Kidney epithelial cell (primary cell): Measurements from ENCODE around the gene KEL. TPM values are rescaled to one million over a fixed set of nuclear protein-coding genes. Genes with fewer than 3 reads are reported as not detected.

ENCODE experiments used
- DNase-seq: peaks from one replicate; pipeline ENCODE4 v3.0.0-alpha.2; 2010; ENCODE audit warnings: low read depth
- H3K27me3 ChIP-seq: 2 replicates; pipeline ENCODE4 v1.6.0; 2011; ENCODE audit warnings: low read length; ENCODE audit not compliant: control insufficient read depth, insufficient read depth
- H3K36me3 ChIP-seq: 2 replicates; pipeline ENCODE4 v1.5.1; 2011; ENCODE audit warnings: low read length; ENCODE audit not compliant: control insufficient read depth, insufficient read depth
- H3K4me3 ChIP-seq: 2 replicates; pipeline ENCODE4 v1.5.1; 2011; ENCODE audit warnings: low read depth, mild to moderate bottlenecking, control low read depth, low read length
- total RNA-seq: library from RNA; depleted of rRNA; stranded (reverse); fragments of >200 nt; gene quantifications from 2 replicates; pipeline ENCODE4 v1.2.3, GENCODE V29; 2015
- TF ChIP-seq, protein P1 (sequence below): IDR thresholded peaks from 2 replicates; pipeline ENCODE4 v1.5.1; 2011; ENCODE audit warnings: mild to moderate bottlenecking, moderate library complexity, low read length, control low read depth, inconsistent platforms; ENCODE audit not compliant: insufficient read depth, poor library complexity, severe bottlenecking

KEL gene
- total RNA-seq, 1 donor from 2014 or later: not detected

DNA sequence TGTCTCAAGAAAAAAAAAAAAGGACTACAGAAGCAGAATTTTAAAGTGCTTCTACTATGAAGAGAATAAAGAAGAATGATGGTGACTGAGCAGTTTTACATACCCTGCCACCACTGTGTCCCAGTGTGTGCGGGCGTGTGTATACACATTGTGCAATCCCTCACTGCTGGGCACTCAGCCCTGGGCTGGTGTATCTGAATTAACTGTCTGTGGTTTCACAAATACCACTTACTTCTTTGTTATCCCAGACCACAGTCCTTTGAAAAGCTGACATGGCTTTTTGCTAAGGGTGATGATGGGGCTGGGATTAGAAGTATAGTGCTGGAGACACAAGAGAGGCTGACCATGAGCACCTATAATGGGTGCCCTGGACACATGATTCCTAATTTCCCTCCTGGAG, 55.5 kb downstream of the KEL start:
- Histone ChIP-seq H3K27me3 (no peaks in the 10 kb centered on the region), H3K4me3 (no peak overlapping the region), H3K36me3 (no peaks in the 10 kb centered on the region)
- no peak for DNase-seq
- TF ChIP-seq, protein P1, sequence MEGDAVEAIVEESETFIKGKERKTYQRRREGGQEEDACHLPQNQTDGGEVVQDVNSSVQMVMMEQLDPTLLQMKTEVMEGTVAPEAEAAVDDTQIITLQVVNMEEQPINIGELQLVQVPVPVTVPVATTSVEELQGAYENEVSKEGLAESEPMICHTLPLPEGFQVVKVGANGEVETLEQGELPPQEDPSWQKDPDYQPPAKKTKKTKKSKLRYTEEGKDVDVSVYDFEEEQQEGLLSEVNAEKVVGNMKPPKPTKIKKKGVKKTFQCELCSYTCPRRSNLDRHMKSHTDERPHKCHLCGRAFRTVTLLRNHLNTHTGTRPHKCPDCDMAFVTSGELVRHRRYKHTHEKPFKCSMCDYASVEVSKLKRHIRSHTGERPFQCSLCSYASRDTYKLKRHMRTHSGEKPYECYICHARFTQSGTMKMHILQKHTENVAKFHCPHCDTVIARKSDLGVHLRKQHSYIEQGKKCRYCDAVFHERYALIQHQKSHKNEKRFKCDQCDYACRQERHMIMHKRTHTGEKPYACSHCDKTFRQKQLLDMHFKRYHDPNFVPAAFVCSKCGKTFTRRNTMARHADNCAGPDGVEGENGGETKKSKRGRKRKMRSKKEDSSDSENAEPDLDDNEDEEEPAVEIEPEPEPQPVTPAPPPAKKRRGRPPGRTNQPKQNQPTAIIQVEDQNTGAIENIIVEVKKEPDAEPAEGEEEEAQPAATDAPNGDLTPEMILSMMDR: no peak

DNA sequence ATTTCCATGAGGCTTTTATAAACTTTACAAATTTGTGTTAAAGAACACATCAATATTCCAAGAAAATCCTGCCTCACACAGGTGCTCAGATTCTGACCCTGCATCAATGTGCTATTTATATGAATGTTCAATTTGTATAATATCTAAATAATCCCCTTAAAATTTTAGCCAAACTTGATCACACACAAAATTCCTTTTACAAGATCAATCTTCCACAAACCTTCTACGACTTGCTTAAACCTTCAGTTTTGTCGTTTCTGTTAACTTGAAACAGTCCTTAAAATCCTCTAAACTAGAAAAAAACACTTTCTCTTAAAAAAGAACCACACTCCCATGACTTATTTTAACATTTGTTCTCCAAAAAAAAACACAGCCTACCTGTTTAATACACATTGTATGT, 56.4 kb downstream of the KEL start:
- no peak overlapping the region for H3K4me3 ChIP-seq
- no peaks in the 10 kb centered on the region for H3K36me3 ChIP-seq
- H3K27me3 ChIP-seq: no peaks in the 10 kb centered on the region
- TF ChIP-seq, protein P1: no peak
- DNase-seq: no peak

DNA sequence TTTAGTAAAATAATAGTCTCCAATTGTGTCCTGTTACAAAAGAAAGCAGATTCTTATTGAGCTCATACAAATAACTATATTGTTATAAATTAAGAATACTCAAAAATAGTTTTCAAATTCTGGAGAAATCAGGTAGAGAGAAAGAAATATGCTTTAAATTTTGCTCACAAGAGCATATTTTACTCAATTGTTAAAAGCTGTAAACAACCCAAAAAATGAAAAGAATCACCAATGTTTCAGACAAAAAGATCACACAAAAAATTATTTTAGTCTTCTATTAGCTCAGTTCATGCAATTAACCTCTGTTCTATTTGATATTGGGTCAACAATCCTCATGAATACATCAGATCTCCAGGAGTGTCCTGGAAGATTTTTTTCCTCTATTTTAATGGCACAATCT, 58.0 kb downstream of the KEL start:
- Histone ChIP-seq H3K27me3 (no peaks in the 10 kb centered on the region), H3K36me3 (no peaks in the 10 kb centered on the region), H3K4me3 (no peak overlapping the region)
- no peak for DNase-seq
- TF ChIP-seq, protein P1: no peak

DNA sequence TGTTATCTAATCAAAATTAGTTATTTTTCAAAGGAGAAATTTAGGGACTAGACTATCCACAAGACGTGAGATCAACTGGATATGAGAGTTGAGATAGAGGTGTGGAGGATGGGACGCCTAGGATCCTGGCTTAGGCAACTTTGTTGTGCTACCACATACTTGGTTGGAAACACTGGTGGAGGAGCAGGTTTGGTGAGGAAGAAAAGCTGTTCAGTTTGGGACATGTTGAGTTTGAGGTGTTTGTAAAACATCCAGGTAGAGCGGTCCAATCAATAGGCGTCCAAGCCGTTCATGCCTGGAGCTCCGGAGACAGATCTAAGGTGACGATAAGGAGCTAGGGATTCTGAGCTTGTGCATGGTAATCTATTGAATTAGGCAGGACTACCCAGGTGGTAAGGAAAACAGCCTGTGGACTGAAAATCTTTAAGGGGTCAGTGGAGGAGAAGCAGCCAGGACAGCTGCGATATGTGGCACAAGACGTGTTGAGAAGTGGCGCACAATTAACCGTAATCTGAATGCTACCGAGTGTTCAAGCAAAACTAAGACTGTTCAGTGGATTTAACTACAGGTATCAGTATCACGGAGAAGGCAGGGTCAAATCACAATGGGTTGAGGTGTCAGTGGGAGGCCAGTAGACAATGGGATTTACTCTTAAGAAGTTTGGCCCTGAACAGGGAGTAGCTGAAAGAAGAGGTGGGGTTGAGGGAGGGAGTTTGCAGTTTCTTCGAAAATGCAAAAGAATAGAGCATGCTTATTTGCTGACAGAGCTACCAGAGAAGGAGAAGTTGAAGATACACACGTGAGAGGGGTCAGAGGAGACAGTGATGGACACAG, 60.5 kb downstream of the KEL start:
- no peak for DNase-seq
- TF ChIP-seq, protein P1: no peak
- H3K36me3 ChIP-seq: no peaks in the 10 kb centered on the region
- no peaks in the 10 kb centered on the region for H3K27me3 ChIP-seq
- H3K4me3 ChIP-seq: no peak overlapping the region

DNA sequence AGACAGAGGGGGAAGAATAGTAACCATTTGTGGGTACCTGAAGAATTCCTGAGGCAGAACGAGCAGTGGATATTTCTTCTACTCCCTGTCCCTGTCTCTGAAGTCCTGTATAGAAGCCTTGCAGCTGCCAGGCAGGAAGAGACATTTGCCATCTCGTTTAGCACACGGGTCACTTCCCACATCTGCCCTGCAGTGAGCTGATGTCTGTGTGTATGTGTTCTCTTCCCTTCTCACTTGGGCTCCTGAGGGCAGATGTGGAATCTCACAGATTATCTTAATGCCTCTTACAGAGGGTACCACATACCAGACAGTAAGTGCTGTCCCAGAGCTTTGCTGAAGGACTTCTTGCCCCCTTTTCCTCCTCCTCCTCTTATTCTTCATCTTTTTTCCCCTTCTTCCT, 62.5 kb downstream of the KEL start:
- DNase-seq: no peak
- no peaks in the 10 kb centered on the region for H3K36me3 ChIP-seq
- H3K4me3 ChIP-seq: no peak overlapping the region
- H3K27me3 ChIP-seq: no peaks in the 10 kb centered on the region
- TF ChIP-seq, protein P1: no peak
